Measurements from ENCODE around the gene TMEM17.

Gene TMEM17

DNA sequence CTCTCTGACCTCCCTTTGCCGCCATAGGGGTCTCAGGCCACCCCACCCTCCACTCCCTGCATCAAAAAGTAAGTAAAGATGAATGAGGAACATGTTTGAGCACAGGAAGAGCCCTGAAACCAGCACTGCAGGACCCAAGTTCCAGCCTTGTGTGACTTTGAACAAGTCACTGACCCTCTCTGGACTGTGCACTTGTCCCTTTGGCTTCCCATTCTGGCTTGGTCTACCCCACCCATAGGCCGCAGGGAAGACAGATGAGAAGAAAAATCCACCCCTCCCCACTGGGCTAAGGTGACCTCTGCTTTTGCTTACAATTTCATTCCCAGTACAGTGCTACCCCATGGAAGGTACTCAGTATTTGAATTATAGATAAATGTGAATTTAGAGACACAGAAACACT is 43.8 kb downstream of the TMEM17 start:
- DNase-seq (ENCODE audit: low read depth), result no peak
- TF ChIP-seq CTCF (IDR thresholded peaks at IDR 0.05; ENCODE audit: control insufficient read depth, extremely low read depth, insufficient read depth), result no peak
- H3K4me3 ChIP-seq (ENCODE audit: low read depth, low read length), result no peak overlapping the region

DNA sequence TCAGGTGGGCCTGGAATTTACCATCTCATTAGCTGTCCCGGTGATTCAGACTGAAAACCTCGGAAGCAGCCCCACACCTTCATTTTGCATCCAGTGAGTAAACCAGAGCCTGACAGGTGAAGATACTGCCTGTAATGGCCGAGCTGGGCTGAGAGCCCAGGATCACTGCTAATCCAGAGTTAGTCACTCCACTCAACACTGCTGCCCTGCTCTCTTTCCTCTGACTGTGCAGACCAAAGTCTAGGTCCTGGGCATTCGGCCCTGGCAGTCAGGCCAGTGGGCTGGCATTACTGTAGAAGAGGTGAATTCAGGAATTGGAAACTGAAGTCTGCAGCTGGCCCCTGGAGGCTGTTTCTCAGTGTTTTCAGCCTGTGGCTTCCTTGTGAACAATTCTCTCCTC is 44.3 kb downstream of the TMEM17 start:
- H3K4me3 ChIP-seq (ENCODE audit: low read depth, low read length), result no peak overlapping the region
- TF ChIP-seq CTCF (IDR thresholded peaks at IDR 0.05; ENCODE audit: control insufficient read depth, extremely low read depth, insufficient read depth), result no peak
- no peak for DNase-seq (ENCODE audit: low read depth)

DNA sequence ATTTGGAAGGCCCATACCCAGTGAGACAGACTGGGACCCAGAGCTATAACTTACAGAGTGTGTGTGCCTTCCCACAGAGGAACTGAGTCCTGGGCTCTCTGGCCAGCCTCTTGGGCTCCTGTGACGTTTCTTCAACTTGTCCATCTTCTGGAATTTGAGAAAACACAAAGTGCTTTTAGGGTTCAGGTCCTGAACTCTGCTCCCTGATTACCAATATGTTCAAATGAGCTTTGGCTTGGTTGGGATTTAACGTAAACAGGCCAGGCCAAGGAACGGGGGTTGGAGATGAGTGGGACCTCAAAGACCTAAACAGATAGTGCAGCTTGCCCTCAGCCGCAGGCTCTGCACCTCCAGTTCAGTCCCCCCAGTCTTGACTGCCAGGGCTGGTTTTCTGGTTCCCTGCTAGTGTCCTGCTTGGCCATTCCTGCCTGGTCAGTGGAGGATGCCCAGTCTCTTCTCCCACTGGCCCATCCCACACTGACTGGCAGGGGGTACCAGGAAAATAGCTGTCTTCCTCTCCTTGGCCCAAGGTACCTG is 44.9 kb downstream of the TMEM17 start:
- no peak for TF ChIP-seq CTCF (IDR thresholded peaks at IDR 0.05; ENCODE audit: control insufficient read depth, extremely low read depth, insufficient read depth)
- H3K4me3 ChIP-seq (ENCODE audit: low read depth, low read length), result no peak overlapping the region
- no peak for DNase-seq (ENCODE audit: low read depth)

DNA sequence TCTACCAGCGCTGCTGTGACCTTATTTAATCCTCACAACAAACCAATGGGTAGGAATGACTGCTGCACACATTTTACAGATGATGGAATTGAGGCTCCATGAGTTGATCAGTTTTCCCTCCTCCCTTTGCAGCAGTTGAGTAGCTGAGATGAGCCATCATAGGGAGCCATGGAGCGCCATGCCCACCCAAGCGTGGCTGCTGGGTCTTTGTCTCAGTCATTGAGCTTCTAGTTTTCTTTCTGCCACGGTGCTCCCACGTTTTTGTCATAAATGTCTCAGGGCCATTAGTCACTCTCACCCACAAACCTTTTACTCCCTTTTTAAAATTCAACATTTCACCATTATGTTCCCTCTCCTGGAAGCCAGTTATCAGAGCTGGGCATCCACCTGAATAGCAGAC is 45.8 kb downstream of the TMEM17 start:
- no peak overlapping the region for H3K4me3 ChIP-seq (ENCODE audit: low read depth, low read length)
- DNase-seq (ENCODE audit: low read depth), result no peak
- TF ChIP-seq CTCF (IDR thresholded peaks at IDR 0.05; ENCODE audit: control insufficient read depth, extremely low read depth, insufficient read depth), result no peak

- no peak for TF ChIP-seq CTCF (IDR thresholded peaks at IDR 0.05; ENCODE audit: control insufficient read depth, extremely low read depth, insufficient read depth)
- no peak overlapping the region for H3K4me3 ChIP-seq (ENCODE audit: low read depth, low read length)
- DNase-seq (ENCODE audit: low read depth), result no peak
Observed at GRCh38 chr2:62459672-62460071, 46.3 kb downstream of the TMEM17 start.

- DNase-seq (ENCODE audit: low read depth), result no peak
- no peak overlapping the region for H3K4me3 ChIP-seq (ENCODE audit: low read depth, low read length)
- TF ChIP-seq CTCF (IDR thresholded peaks at IDR 0.05; ENCODE audit: control insufficient read depth, extremely low read depth, insufficient read depth), result no peak
Observed at GRCh38 chr2:62459106-62459505, 46.9 kb downstream of the TMEM17 start.

DNA sequence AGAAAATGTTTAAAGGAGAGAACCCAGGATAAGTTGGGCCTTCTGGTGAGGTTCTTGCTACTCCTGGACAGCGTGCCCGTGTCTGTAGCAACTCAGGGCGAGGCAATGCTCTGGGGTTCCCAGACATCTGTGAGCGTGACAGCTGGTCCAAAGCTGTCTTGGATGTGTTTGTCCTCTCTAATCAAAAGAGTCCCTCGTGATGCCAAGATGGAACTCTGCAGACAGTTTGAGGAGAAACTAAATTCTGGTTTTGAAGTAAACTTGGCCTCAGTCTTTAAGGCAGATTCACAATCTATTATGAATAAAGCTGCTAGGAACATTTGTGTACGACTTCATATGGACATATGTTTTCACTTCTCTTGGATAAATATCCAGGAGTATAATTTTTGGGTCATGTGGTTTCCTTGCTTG is 47.3 kb downstream of the TMEM17 start:
- no peak for DNase-seq (ENCODE audit: low read depth)
- TF ChIP-seq CTCF (IDR thresholded peaks at IDR 0.05; ENCODE audit: control insufficient read depth, extremely low read depth, insufficient read depth), result no peak
- no peak overlapping the region for H3K4me3 ChIP-seq (ENCODE audit: low read depth, low read length)
